Measurements from ENCODE around the gene PLLP.
"Not testable (repeated sequence)": the region's sequence is repeated elsewhere in the genome, so short reads cannot be mapped to it uniquely, and the experiment has no call there.

PLLP gene

GRCh38 chr16:57271063-57271345 lies 13.5 kb downstream of the PLLP start:
- DNase-seq = no peak

- DNase-seq = no peak
These were observed 14.0 kb downstream of the PLLP start for GRCh38 chr16:57270221-57271062.

- no peak for DNase-seq
These were observed 15.4 kb downstream of the PLLP start for GRCh38 chr16:57268804-57269800.

GRCh38 chr16:57267343-57267742 lies 17.1 kb downstream of the PLLP start:
- DNase-seq = not testable (repeated sequence)

GRCh38 chr16:57266531-57267260 lies 17.8 kb downstream of the PLLP start:
- peak; percentile 42 for DNase-seq

GRCh38 chr16:57265850-57266530 lies 18.5 kb downstream of the PLLP start:
- no peak for DNase-seq

- DNase-seq = no peak
These were observed 19.5 kb downstream of the PLLP start for GRCh38 chr16:57264950-57265371.

GRCh38 chr16:57264381-57264780 lies 20.1 kb downstream of the PLLP start:
- DNase-seq = no peak

- no peak for DNase-seq
These were observed 20.7 kb downstream of the PLLP start for GRCh38 chr16:57263541-57264351.

GRCh38 chr16:57262841-57263540 lies 21.5 kb downstream of the PLLP start:
- no peak for DNase-seq

GRCh38 chr16:57261806-57262205 lies 22.7 kb downstream of the PLLP start:
- DNase-seq = no peak

GRCh38 chr16:57260294-57260929 lies 24.1 kb downstream of the PLLP start:
- DNase-seq = no peak

GRCh38 chr16:57258910-57259475 lies 25.5 kb downstream of the PLLP start:
- no peak for DNase-seq

GRCh38 chr16:57258226-57258909 lies 26.1 kb downstream of the PLLP start:
- no peak for DNase-seq

- DNase-seq = no peak
These were observed 26.9 kb downstream of the PLLP start for GRCh38 chr16:57257455-57258070.

- DNase-seq = no peak
These were observed 27.7 kb downstream of the PLLP start for GRCh38 chr16:57256601-57257395.

- DNase-seq = no peak
These were observed 28.6 kb downstream of the PLLP start for GRCh38 chr16:57255686-57256415.

All from activated naive CD4-positive, alpha-beta T cell treated with anti-CD3 and anti-CD28 coated beads, Interleukin-2, amount 50 U/mL, for 16 hours (primary cell).